Stimulated activated CD8-positive, alpha-beta memory T cell treated with anti-CD3 and anti-CD28 coated beads, Interleukin-15, amount 100 ng/mL, for 4 hours (primary cell): ENCODE measurements around the gene BOLL.
"Not testable (repeated sequence)": the region's sequence is repeated elsewhere in the genome, so short reads cannot be mapped to it uniquely, and the experiment has no call there.

Source experiments
- DNase-seq, 2 donors: peaks; one replicate each; pipeline ENCODE4 v3.0.0-alpha.2; 2020; ENCODE audit warnings: low read depth in 2 of 2

The BOLL gene, protein sequence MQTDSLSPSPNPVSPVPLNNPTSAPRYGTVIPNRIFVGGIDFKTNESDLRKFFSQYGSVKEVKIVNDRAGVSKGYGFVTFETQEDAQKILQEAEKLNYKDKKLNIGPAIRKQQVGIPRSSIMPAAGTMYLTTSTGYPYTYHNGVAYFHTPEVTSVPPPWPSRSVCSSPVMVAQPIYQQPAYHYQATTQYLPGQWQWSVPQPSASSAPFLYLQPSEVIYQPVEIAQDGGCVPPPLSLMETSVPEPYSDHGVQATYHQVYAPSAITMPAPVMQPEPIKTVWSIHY

DNA sequence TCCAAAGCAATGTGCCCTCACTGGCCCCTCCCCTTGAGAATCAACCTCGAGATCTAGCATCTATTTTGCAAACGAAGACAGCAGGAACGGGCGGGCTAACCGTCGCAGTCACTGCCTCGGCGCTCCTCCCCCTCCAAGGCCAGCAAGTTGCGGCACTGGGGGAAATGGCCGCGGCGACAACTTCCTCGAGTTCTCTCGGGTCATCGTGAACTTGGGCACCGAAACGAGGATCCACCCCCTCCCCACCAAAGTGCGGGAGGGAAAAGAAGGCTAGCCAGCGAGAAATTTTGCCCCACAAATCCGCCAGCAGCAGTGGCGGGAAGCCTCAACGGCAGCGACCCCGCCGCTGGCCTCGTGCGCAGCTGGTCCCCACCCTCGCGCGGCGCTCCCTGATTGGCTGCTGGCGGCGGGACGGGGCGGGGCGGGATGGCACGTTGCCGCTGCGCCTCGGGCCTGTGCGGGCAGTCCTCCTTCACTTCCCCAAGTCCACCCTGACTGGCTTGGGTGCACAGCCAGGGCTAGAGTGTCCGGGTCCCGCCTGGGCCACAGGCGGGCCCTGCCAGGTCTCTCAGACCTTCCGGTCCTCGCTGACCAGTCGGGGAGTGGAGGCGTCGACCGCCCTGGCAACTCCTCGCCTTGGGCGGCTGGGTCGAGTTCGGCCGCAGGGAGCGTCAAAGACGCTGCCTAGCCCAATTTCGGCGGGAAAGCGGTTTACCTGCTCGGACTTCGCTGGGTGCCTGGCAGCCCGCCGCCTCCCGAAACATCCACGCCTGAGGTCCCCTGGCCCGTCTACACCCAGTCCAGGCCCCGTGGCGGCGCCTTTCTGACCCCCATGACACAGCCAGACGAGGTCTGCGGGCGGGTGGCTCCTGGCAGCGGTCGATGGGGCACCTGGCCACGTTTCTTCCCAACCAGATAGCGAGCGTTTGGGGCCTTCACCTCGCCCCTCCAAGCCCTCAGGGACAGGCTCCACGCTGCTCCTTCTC, at the start of gene BOLL:
TSS of gene BOLL (minus strand) at position 364 of the 986 bp plus-strand sequence. CDS start 3,469 bp downstream, outside the sequence.
- no peak for DNase-seq

DNA sequence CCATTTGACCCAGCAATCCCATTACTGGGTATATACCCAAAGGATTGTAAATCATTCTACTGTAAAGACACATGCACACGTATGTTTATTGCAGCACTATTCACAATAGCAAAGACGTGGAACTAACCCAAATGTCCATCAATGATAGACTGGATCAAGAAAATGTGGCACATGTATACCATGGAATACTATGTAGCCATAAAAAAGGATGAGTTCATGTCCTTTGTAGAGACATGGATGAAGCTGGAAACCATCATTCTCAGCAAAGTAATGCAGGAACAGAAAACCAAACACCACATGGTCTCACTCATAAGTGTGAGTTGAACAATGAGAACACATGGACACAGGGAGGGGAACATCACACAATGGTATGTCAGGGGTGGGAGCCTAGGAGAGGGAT, 49.7 kb upstream of the BOLL start:
- DNase-seq, result not testable (repeated sequence)

DNA sequence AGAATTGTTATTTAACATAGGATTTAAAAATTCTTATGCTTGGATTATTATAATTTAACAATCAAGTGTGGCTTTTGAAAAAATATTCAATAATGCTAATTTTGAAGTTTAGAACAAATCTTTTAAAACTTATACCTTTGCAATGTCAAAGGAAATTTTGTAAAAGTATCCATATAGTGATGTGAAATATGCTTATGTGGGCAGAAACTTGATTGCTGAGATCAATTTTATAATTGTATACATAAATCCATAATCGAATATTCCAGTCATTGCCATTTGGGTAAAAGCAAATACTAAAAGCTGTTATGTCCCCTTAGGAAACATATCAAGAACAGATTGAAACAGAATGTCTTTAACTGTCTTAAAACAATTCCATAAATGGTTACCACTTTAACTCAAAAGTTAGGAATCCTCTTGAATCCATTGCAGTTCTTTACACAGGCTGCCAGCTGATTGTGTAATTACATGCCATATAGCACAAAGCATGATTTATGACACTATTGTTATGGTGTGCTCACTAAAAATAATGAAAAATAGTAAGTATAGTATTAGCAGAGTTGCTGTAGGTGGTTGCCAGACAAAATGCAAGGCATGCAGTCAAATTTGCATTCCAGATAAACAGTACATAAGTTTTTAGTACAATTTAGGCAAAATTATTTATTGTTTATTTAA, 43.5 kb upstream of the BOLL start:
- DNase-seq, result no peak

DNA sequence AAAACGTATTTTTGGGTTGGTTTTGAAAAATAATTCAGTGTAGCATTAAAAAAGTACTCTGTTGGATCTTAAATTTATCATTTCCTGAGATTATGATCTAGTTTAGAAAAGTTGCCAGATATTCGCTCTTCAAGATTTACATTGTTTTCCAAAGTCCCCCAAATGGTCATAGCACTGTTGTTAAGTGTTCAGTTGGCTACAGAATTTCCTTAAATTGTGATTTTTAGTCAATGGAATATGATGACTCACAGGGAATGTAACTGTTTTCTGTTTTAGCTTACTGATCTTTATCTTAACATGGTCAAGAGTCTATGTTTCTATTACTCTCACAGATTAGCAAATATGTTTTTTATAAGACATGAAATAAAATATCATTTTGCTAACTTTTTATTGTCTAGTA, 42.5 kb upstream of the BOLL start:
- DNase-seq, result no peak

DNA sequence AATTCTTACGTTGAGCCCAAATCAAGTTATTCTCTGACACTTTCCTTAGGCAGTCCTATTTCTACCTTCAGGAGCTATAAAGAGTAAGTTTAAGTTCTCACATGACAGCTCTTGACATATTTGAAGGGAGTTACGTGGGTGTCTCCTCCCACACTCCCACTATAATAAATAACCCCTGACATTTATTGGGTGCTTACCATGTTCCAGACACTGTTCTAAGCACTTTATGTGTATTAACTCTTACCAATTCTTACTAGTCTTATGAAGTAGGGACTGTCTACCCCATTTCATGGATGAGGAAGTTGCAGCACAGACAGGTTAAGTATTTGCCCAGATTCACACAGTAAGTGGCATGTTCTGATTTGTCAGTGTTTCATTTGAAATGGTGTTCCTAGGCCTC, 37.2 kb upstream of the BOLL start:
- DNase-seq, result no peak

DNA sequence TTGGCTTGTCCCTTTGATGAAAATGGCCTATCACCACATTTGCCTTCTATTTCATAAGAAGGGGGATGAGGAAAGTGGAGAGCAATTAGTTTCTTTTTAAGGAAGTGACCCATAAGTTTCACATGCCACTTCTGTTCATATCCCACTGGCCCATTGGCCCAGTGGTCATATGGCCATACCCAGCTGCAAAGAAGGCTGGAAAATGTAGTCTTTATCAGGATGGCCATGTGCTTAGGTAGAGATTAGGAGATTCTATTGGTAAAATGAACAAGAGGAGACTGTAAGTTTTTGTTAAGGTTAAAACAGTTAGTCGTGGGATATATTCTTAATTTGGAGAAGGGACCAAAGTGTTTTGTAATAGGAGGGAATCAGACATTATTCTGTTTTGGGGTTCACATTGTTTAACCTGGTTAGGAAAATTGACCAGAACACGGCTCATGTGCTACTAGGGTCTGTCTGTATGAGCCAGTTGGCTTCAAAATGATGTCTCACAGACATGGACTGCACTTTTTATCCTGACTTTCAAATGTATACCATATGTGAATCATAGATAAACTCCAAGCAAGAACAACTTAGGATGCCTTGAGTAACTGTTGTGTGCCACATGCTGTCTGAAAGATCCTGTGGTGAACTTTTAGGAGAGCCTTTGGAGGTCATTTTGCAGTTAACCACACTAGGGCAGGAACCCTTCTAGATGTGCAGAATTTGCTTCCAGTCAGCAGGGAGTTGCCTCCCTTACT, 36.6 kb upstream of the BOLL start:
- DNase-seq, result no peak

DNA sequence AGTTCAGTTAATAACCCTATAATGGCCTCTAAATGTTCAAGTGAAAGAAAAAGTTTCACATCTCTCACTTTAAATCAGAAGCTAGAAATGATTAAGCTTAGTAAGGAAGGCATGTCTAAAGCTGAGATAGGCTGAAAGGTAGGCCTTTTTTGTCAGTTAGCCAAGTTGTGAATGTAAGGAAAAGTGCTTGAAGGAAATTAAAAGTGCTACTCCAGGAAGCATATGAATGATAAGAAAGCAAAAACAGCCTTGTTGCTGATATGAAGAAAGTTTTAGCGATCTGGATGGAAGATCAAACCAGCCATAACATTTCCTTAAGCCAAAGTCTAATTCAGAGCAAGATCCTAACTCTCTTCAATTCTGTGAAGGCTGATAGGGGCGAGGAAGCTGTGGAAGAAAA, 29.4 kb upstream of the BOLL start:
- DNase-seq, result no peak

DNA sequence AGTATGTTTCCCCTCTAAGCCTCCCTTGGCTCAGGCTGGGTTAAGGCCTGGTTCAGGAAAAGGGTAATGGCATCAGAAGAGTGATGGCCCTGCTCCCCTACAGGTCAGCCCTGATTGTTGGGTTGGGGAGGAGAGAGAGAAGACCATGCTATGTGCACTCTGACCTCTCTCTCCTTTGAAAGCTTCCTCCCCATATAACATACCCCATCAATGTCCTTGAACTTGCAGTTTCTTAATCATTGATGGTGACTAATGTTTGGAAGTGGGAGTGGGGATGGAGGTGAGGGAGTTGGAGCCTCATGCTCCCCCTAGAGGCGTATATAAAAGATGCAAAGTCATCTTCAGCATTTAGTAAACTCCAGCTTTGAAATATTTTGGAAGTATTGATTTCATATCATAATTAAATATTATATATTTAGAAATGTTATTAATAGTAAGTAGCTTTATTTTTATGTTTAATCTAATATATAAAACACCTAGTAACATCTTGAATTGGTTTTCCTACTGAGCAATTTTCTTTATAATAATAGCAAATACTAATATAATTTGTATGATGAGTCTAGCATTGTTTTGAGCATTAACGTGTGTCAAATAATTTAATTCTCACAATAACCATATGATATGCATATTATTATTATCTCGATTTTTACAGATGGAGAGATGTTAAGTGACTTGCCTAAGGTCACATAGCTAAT, 28.1 kb upstream of the BOLL start:
- no peak for DNase-seq

DNA sequence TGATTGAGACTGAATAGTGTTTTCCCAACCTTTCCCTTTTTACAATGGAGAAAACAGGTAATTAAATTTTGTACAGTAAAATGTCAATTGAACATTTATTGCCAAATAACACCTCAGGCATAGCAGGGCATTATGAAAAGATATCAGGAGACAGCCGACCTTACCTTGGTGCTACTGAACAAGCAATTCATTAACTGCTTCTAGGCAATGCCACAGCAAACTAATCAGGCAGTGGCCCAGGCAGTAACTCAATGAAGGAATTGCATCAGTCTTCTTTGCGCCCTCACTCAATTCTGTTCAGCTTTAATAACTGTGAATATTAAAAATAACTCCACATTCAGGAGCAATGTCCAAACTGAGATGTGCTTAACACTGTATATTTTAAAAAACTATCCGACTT, 25.4 kb upstream of the BOLL start:
- DNase-seq, result no peak

DNA sequence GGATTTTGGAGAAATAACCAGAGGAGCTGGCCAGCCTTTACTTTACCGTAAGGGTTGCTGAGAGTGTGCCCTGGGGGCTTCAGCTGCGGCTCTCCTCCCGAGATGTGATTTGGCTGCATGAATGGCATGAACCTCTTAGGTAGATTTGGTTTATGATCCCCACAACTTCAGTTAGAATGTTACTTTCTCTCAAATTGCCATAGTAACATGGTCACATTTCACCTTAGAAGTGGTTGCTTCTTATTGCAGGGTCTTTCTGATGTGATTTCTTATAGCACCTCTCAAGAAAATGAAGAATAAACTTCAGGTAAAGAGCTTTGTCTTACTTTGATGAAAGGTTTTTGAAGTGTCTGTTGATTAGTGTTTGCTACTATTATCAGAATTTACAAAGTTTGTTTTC, 24.9 kb upstream of the BOLL start:
- DNase-seq, result no peak

DNA sequence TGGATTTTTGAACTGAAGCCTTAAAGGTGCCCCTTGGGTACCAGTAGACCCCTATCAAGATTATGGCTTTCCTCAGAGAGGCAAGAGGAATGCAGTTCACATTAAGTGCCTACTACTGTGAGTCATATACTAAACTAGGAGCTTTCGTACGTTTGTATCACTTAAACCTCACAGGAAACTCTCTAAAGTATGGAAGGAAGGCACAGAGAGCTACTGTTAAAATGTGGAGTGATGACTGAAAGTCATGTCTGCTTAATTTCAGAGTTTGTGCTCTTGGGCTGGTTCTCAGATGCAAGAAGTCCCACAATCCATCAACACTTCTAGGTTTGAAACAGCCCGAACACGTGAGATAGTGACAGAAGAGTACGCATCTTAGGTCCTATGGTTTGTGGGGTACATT, 23.9 kb upstream of the BOLL start:
- DNase-seq, result no peak

DNA sequence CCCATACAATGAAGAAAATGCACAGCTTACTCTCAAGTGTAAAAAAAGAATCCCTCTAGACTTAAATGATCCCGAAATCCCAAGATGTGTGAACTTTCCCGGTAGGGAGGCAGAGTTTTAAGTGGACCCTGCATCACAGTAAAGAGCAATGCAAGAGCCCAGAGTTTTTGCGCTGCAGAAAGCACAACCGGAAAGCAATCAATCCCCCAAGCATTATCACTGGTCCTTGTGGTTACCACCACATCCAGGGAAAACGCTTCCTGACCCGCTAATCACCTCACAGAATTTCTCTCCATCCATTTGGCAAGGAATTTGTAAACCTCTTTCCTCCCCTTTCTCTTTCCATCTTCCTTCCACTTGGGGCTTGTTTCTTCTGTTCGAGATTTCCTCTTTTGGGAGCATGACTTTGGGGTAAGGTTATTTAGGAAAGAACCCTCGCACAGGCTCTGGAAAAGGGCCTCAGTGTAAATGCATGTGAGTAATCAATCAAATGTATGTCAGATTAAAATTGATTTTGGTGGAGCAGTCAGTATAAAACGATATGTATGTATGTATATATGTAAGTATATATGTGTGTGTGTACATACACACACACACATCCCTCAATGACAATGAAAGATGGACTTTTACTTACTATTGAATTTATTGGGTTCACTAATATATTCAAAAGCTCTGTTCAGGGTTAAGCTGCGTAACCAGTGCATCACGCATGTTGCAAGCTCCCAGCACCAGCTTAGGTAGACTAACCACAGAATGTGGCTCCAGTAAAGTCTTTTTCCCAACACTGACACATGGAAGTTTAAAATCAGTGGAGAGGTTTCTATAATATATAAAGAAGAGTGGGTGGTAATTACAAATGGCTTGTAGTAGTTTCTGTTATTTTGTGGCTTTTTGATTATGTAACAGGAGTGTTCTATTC, 20.9 kb upstream of the BOLL start:
- DNase-seq, result no peak

DNA sequence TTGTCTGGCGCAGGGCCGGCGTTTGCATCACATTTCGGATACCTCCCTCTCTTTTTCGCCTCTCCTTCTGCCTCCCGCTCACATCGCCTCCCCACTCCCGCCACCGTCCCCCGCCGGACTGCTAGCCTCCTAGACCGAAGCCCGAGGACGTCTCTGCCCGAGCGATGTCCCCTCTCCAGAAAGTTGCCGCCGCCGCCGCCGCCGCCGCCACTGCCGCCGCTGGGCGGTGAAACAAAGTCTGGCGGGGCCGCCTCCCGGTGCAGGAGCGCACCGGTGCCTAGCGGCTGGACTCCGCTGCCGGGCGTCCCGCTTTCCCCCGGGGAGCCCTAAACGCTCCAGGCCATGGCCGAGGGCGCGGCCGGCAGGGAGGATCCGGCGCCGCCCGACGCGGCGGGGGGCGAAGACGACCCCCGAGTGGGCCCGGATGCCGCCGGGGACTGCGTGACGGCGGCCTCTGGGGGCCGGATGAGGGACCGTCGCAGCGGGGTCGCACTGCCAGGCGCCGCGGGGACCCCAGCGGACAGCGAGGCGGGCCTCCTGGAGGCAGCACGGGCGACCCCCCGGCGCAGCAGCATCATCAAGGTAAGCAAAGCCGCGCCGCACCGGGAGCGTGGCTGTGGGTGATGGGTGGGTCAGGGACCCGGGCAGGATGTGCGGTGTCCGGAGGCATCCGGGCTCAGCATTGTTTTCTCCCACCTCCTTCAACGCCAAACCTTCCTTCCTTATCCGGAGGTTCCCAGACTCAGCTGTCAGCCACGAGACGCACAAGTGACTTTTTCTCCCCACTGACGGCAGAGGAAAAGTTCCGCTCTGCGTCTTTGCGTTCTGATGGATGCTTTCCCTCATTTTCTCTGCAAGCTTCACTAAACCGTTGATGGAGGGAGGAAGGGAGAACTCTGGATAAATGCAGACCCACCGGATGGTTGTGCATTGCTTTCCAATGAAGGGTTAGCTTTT, 19.9 kb upstream of the BOLL start:
- no peak for DNase-seq

DNA sequence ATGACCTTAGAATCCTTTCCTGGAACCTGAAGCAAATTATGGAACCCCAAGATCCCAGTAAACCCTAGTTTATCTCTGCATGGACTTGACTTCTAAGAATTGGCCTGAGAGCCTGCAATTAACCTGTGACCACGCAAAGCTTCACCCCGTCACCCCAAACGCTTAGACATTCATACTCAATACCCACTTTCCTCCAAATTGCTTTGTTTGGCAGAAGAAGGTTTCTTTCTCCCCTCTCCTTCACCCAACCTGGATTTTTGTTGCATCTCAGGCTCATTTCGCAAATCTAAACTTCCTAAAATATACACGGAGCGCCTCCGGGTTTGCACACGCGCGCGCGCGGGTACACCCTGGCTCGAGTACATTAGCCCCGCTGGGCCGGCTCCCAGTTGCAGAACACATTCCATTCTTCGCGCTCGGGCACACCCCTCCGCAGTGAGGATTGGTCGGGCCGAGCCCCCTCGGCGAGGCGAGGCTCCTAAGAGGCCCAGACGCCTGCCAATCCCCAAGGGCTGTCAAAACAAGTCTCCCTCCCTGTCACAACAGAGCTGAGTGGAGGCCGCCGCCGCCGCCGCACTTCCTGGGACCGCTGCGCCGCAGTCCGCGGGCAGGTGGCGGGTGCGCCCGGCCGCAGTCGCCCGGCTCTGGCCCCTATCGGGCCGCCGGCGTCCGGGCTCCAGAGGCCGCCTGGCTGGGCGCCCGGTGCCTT, 19.1 kb upstream of the BOLL start, which contains the start of gene PLCL1:
TSS of gene PLCL1 (plus strand) at position 545 of the 709 bp plus-strand sequence.
- DNase-seq, result peak; percentile 70 to 77

DNA sequence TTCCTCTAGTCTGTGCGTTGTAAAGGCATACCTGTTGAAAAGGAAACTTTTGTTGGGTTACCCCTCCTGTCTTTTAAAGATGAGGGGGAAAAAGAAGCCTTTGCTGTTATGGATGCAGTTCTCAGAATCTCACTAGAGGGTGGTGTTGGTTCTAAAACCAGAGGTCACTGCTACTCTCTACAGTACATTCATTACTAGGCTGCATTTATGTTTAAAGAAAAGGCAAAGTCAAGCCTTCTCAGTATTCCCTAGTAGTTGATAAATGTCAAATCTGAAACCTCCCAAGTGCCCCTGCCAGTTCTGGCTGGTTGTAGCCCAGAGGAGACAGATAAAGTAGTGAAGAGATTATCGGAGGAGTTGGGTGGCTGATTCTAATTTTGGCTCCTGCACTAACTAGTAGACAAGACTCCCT, 17.9 kb upstream of the BOLL start:
- no peak for DNase-seq

DNA sequence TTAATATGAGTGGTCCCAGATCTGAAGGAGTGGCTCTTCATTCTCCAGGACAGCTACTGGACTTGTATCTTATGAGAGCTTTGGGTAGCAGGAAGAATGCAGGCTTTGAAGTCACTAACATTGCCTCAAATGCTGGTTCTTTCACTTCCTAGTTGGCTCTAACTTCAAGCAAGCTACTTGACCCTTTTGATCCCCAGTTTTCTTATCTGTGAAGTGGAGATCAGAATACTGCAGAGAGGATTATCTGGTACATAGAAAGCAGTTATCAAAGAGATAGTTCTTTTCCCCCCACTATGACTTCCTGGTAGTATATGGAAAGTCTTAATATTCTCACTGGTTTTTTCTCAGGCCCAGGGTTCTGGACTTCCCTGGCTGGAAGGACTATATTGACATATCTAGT, 15.9 kb upstream of the BOLL start:
- no peak for DNase-seq

DNA sequence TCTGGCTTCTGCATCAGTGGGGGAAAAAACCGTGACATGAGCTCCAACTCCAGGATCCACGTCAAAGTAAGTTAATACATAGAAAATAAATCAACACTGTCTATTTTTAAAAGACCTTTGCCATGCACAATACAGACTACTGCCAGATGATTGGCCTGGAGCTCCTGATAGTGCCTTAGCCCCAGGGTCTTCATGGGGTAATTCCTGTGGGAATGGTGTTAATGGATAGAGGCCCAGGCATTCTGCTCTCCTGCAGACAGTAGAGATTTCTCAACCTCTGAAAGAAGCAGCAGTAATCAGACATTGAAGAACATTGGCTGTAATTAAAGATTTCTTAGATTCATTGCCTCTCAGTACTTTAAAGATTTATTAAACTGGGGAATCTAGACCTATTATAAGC, 15.0 kb upstream of the BOLL start:
- DNase-seq, result no peak

DNA sequence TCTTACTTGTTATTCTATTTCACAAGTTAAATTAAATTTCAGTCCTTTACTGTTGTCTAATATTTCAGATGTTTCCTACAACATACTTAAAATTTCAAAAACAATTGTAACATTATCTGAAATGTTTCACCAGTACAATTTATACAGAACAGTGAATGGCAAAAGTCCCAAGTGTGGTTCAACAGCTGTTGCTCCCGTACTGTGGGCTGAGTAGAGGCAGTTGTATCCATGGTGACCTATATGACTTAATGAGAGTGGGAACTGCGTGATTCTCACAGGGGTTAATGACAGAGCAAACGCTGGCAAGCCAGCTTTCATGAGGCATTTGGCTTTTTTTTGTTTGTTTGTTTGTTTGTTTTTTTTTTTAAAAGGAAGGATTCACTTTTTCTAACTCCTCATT, 13.9 kb upstream of the BOLL start:
- DNase-seq, result no peak
